Stimulated activated CD8-positive, alpha-beta memory T cell treated with anti-CD3 and anti-CD28 coated beads, Interleukin-12 subunit alpha, Interleukin-12 subunit beta, amount 100 ng/mL, for 24 hours (primary cell): ENCODE data around the gene SMAD9.

ENCODE experiments used
- DNase-seq: peaks from one replicate; pipeline ENCODE4 v3.0.0-alpha.2; 2020; ENCODE audit errors: extremely low read depth

SMAD9 gene

DNA sequence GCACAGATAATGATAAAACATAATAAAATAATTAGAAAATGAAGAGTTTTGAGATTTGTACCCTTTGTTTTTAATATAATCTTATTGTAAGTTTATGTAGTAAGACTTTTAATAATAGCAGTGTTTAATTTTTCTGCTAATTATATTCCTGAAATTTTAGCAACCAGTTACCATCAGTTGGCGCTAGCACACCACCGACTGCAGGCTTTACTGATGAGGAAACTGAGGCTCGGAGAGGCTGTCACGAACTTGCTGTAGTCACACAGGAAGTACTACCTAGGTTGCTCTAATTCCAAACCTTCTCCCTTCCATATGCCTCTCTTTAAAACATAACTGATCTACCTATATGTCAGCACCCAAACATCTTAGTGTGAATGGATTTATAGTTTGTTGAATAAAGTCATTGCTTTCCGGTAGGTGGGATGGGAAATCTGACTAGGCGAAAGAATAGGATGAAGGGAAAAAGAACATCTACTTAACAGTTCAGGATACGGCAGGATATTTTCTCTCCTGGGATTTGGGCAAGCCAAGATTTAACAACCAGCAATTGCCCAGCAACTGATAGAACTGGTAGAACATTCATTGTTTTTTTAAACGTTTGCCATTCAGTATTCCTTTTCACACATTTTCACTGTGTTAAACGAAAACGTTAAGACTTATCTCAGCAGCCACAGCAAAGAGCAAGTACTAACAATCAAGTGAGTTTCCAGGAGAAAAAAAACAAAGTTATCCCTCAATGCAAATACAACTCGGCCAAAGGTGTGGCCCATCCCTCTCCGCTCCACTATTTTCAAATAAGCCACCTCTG, 101.8 kb downstream of the SMAD9 start:
- DNase-seq: no peak

DNA sequence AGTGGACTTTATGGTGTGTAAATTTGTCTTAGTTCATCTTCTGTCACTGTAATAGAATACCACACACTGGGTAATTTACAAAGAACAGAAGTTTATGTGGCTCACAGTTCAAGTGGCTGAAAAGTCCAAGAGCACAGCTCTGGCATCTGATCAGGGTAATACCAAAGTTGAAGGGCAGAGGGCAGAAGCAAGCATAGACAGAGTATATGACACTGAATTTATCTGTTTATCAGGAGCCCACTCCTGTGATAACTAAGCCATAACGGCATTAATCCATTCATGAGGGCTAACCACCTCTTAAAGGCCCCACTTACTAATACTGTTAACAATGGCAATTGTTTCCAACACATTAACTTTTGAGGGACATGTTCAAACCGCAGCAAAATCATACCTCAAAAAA, 105.0 kb downstream of the SMAD9 start:
- DNase-seq: no peak

DNA sequence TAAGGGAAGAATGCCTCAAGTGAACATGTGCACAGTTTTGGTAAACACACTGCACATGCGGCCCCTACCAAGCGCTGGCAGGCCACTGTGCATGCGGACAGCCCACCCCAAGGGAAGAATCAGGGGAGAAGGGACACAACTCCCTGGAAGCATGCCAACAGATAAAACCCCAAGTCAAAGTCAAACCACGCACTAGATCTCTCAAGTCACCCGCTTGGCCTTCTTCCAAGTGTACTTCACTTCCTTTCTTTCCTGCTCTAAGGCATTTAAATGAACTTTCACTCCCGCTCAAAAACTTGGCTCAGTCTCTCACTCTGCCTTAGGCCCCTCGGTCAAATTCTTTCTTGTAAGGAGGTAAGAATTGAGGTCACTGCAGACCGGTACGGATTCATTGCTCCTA, 105.6 kb downstream of the SMAD9 start:
- DNase-seq: no peak

DNA sequence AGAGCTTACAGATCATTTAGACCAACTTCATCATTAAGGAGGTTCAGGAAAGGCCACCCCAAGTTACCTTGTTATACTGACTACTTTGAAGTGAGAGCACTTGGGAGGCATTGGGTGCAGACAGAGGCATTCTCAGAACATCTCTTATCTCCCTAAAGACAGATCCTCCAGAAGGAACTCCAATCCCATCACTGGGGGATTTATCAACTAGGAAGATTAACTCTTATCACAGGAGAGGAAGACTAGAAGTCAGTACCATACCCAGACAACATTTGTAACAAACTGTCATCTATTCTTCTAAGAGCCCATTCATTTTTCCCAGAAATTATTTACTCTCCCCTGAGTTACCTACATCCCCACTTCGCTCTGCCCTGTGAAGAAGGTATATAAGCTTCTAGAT, 106.8 kb downstream of the SMAD9 start:
- DNase-seq: no peak

DNA sequence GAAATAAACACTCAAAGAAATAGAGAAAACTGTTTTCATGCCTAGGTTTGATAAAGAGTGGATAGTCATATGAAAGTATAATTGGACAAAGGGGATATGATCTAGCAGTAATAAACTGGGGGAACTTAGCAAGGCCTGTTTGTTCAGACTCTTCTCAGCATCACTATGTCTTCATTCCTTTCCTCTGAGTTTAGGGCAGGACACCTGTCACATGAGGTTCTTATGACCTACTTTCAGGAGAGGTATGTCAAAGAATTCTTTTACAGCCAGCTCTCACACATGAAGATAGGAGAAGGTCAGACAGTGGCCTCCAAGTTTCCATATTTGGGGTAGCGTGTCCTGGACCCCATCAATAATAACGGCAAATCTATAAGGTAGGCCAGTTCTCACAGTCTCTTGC, 112.4 kb downstream of the SMAD9 start:
- DNase-seq: no peak

DNA sequence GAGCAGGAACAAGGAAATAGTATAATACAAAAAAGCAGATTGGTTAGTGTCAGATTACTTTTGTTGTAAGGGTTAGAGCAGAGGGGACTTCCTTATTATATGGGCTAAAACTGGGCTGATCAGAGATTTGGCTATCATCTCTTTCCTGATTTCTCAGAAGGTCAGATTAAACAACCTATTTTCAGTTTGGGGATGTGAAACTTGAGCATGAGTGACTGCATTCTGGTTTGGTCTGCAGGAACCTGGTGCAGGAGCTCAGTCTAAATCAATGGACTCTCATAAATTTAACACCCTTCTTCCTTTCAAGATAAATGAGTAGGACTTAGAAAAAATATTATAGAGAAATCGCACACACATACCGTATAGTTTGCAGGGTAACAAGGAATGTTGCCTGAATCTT, 113.9 kb downstream of the SMAD9 start:
- no peak for DNase-seq

DNA sequence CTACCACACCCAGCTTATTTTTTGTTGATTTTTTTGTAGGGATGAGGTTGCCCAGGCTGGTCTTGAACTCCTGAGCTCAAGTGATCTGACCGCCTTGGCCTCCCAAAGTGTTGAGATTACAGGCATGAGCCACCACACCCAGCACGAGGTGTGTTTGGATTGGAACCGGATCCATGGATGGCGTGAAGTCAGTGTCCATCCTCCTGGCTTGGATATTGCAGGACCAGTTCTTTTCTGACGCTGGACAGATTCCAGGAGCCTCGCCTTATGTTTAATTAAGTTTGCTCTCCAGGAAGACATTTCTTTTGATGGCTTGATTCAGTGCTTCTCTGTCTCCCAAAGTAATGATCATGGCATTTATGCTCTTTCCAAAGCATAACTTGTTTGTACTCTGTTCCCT, 115.5 kb downstream of the SMAD9 start:
- no peak for DNase-seq

DNA sequence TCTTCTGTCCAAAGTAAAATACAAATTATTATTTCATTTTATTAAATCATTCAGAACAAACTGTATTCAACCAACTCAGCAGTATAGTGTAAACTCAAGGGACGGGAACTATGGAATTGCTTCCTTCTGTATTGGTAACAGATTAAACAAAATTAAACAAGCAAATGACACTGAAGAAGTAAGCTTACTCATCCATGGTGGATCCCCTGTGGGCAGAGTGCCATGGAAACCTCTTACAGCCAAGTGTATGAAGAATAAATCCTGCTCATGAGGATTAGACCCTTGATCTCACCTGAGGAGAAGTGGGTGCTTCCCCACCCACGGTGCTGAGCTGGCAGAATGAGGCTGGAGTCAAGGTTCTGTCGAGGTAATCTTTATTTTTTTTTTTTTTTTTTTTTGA, 119.0 kb downstream of the SMAD9 start:
- no peak for DNase-seq

DNA sequence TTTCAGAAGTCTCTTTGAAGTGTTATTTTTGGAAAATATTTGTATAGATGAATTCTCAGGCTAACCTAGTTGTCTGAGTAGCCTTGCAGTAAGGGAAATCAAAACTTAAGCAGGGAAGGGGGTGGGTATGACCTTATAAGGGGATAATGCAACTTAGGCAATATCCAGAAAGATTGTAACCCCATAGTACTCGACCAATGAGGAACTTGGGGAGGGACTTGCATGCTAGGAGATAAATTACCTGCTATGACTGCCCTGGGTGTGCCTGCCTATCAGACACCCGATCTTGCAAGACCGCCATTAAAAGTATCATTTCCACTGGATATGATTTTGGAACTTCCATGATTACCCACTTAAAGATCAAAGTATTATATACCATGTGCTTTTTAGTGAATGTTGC, 124.0 kb downstream of the SMAD9 start:
- DNase-seq: no peak

DNA sequence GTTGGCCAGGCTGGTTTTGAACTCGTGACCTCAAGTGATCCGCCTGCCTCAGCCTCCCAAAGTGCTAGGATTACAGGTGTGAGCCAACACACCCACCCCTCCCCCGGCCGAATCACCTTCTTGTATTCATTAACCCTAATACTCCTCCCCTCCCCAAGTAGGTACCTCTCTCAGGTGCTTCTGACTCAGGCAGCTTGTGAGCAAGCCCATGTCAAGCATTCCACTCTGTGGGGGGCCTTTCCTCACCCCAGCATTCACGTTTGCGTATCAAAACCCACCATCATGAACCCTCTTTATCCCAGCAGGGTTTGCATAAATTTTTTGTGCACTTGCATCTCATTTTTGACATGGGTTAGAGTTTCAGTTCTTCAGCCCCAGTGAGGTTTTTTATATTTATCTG, 124.6 kb downstream of the SMAD9 start:
- DNase-seq: no peak
